Upper lobe of left lung (tissue), 4 donors: Measurements from ENCODE around the gene ICA1L.
"Not testable (repeated sequence)": the region's sequence is repeated elsewhere in the genome, so short reads cannot be mapped to it uniquely, and the experiment has no call there.

Source experiments
- CTCF ChIP-seq, 6 experiments: fragments of 450-650 bp in 4 of 6; fragments of 200-600 bp in 2 of 6; sonication (generic) in 2 of 6; IDR thresholded peaks; one replicate each; pipeline ENCODE4 v1.5.1; 2016 to 2019; ENCODE audit warnings: antibody characterized with exemption in 6 of 6
- POLR2A ChIP-seq, 4 donors: fragments of 450-650 bp; IDR thresholded peaks; one replicate each; pipeline ENCODE4 v1.5.1; 2016 to 2017; ENCODE audit warnings: antibody characterized with exemption in 4 of 4, mild to moderate bottlenecking in 2 of 4
- POLR2AphosphoS5 ChIP-seq, 2 donors: sonication (generic); formaldehyde crosslinking; IDR thresholded peaks; one replicate each; pipeline ENCODE4 v1.5.1; 2017; ENCODE audit warnings: antibody characterized with exemption in 2 of 2

DNA sequence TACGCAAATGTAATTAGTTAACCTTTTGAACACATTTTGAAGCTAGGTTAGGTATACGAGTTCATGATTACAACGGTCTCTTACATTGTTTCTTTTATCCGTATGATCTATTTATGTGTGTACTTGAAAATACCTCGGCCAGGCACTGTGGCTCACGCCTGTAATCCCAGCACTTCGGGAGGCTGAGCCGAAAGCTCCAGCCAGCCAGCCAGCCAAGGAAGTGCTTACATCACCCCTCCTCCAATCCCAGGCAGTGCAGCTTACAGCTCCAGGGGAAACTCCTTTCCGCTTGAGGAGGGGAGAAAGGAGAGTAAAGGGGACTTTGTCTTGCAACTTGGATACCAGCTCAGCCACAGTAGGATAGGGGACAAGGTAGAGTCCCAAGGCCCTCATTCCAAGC is 65.7 kb downstream of the ICA1L start:
- TF ChIP-seq CTCF, POLR2A, POLR2AphosphoS5 (IDR thresholded peaks at IDR 0.05): not testable (repeated sequence)
